ENCODE data around the gene MCTS1. TPM values are rescaled to one million over a fixed set of nuclear protein-coding genes. Genes with fewer than 3 reads are reported as not detected.

Gene MCTS1, protein sequence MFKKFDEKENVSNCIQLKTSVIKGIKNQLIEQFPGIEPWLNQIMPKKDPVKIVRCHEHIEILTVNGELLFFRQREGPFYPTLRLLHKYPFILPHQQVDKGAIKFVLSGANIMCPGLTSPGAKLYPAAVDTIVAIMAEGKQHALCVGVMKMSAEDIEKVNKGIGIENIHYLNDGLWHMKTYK
- polyA plus RNA-seq (2013): 51.2 and 51.4 TPM in 2 replicates

DNA sequence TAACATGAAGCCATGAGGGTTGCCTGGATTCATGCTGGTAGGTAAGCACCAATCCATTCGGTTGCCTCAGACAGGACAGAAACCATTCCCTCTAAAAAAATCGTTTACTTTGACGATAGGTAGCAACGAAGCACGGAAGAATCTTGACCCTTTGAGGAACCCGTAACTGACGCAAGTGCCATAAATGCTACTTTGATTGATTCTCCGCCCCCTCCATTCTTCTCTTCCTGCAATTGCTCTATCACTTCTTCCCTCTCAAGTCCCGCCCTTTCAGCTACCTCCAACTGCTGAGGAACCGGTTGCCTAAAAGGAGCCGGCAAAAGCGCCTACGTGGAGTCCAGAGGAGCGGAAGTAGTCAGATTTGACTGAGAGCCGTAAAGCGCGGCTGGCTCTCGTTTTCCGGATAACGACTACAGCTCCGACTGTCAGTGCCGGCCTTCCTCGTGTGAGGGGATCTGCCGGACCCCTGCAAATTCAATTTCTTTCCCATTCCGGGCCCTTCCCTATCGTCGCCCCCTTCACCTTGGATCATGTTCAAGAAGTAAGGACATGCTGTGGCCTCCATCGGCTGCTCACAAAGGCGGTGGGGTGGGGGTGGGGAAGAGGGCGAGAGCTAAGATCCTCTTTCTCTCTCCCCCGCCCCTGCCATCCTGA lies at the start of gene MCTS1:
Gene MCTS1 (plus strand): TSS at position 395 of the 654 bp plus-strand sequence. CDS start 136 bp downstream, at position 531.
- Histone ChIP-seq H3K9ac (ENCODE audit: low read length) (peak within 1 kb of the TSS; percentile 82), H3K18ac (ENCODE audit: low read length) (no peak within 1 kb of the TSS), H3K36me3 (ENCODE audit: control insufficient read depth in 1 of 2, insufficient read depth in 2 of 2, low read length in 2 of 2) (no peaks in the 10 kb centered on the region), H4K8ac (ENCODE audit: low read depth, low read length) (peak within 1 kb of the TSS; percentile 95), H3K23ac (ENCODE audit: low read length) (no peak within 1 kb of the TSS), H2AFZ (ENCODE audit: insufficient read depth, low read length, poor library complexity) (no peak within 1 kb of the TSS), H2BK120ac (ENCODE audit: insufficient read depth, low read length, poor library complexity) (peak within 1 kb of the TSS; percentile 4), H2BK12ac (ENCODE audit: low read length) (no peak within 1 kb of the TSS), H3K79me1 (ENCODE audit: low read length) (peaks cover 3% of the 10 kb centered on the region), H3K14ac (ENCODE audit: low read length) (peak within 1 kb of the TSS; percentile 43), H3K27me3 (ENCODE audit: insufficient read depth, low read length) (no peaks in the 10 kb centered on the region), H3K4me1 (ENCODE audit: control insufficient read depth in 1 of 2, insufficient read depth in 2 of 2, low read length in 2 of 2) (peaks cover 0 to 2% of the 10 kb centered on the region in 2 experiments), H2BK5ac (ENCODE audit: low read depth, low read length, poor library complexity) (no peak within 1 kb of the TSS), H3K4ac (ENCODE audit: low read depth, low read length) (peak within 1 kb of the TSS; percentile 37), H4K91ac (ENCODE audit: low read depth, low read length) (peak within 1 kb of the TSS; percentile 65), H3K79me2 (ENCODE audit: control insufficient read depth, insufficient read depth, low read length, poor library complexity) (no peaks in the 10 kb centered on the region), H3K9me3 (ENCODE audit: insufficient read depth, low read depth, low read length) (no peaks in the 10 kb centered on the region), H3K27ac (ENCODE audit: low read depth, low read length) (peak within 1 kb of the TSS; percentile 77), H2AK5ac (ENCODE audit: low read length) (no peak within 1 kb of the TSS), H3K4me3 (ENCODE audit: low read depth, low read length) (peak within 1 kb of the TSS; percentile 87), H4K12ac (ENCODE audit: low read depth, low read length) (peak within 1 kb of the TSS; percentile 75), H3K4me2 (ENCODE audit: low read length) (peak within 1 kb of the TSS; percentile 69)
- WGBS (ENCODE audit: extremely low coverage, insufficient coverage, insufficient read length): no CpG with 5 or more reads among the region's 31 CpGs
- DNase-seq: peak; percentile 91 to 93

- Histone ChIP-seq H2BK5ac (ENCODE audit: low read depth, low read length, poor library complexity) (no peak overlapping the region), H2AFZ (ENCODE audit: insufficient read depth, low read length, poor library complexity) (no peak overlapping the region), H3K4me3 (ENCODE audit: low read depth, low read length) (no peak overlapping the region), H3K4ac (ENCODE audit: low read depth, low read length) (no peak overlapping the region), H3K36me3 (ENCODE audit: control insufficient read depth in 1 of 2, insufficient read depth in 2 of 2, low read length in 2 of 2) (peaks cover 1 to 2% of the 10 kb centered on the region in 2 experiments), H4K12ac (ENCODE audit: low read depth, low read length) (no peak overlapping the region), H3K18ac (ENCODE audit: low read length) (no peak overlapping the region), H3K4me2 (ENCODE audit: low read length) (no peak overlapping the region), H3K79me1 (ENCODE audit: low read length) (peaks cover 4% of the 10 kb centered on the region), H4K91ac (ENCODE audit: low read depth, low read length) (no peak overlapping the region), H3K23ac (ENCODE audit: low read length) (no peak overlapping the region), H3K9ac (ENCODE audit: low read length) (no peak overlapping the region), H3K27ac (ENCODE audit: low read depth, low read length) (no peak overlapping the region), H3K9me3 (ENCODE audit: insufficient read depth, low read depth, low read length) (no peaks in the 10 kb centered on the region), H2BK12ac (ENCODE audit: low read length) (no peak overlapping the region), H3K4me1 (ENCODE audit: control insufficient read depth in 1 of 2, insufficient read depth in 2 of 2, low read length in 2 of 2) (no peaks in the 10 kb centered on the region), H2AK5ac (ENCODE audit: low read length) (no peak overlapping the region), H2BK120ac (ENCODE audit: insufficient read depth, low read length, poor library complexity) (no peak overlapping the region), H3K27me3 (ENCODE audit: insufficient read depth, low read length) (no peaks in the 10 kb centered on the region), H3K79me2 (ENCODE audit: control insufficient read depth, insufficient read depth, low read length, poor library complexity) (peaks cover 5% of the 10 kb centered on the region), H3K14ac (ENCODE audit: low read length) (no peak overlapping the region), H4K8ac (ENCODE audit: low read depth, low read length) (no peak overlapping the region)
- peak in 1 of 2 donors; percentile 50 for DNase-seq
- WGBS (ENCODE audit: extremely low coverage, insufficient coverage, insufficient read length): no CpG with 5 or more reads among the region's 5 CpGs
Observed at GRCh38 chrX:120556251-120556650, 47.6 kb upstream of the MCTS1 start.

DNA sequence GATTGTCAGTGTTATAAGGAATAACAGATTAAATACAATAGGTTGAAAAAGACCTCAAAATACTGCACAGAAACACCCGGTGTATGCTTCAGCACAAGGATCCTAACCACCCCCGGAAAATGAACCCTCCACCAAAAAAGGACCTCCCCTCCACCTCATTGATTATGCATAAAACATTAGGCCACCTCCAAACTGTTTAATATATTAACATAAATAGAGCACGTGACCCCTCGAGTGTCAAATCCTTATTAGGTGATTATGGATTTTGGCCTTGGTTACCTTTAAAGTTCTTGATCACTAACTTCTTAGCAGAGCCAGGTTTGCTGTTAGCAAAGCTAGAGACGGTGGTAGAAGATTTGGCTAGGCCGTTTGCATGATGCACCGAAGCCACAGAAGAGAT lies 44.1 kb upstream of the MCTS1 start:
- no CpG with 5 or more reads among the region's 7 CpGs for WGBS (ENCODE audit: extremely low coverage, insufficient coverage, insufficient read length)
- no peaks in the 10 kb centered on the region for H3K9me3 ChIP-seq (ENCODE audit: insufficient read depth, low read depth, low read length)
- no peak overlapping the region for H2BK120ac ChIP-seq (ENCODE audit: insufficient read depth, low read length, poor library complexity)
- no peak overlapping the region for H2AK5ac ChIP-seq (ENCODE audit: low read length)
- no peak overlapping the region for H2BK5ac ChIP-seq (ENCODE audit: low read depth, low read length, poor library complexity)
- no peak overlapping the region for H2BK12ac ChIP-seq (ENCODE audit: low read length)
- peak overlapping the region; percentile 83 for H3K9ac ChIP-seq (ENCODE audit: low read length)
- H3K79me1 ChIP-seq (ENCODE audit: low read length): peaks cover 4% of the 10 kb centered on the region
- peaks cover 5% of the 10 kb centered on the region for H3K79me2 ChIP-seq (ENCODE audit: control insufficient read depth, insufficient read depth, low read length, poor library complexity)
- no peak overlapping the region for H4K8ac ChIP-seq (ENCODE audit: low read depth, low read length)
- H3K18ac ChIP-seq (ENCODE audit: low read length): no peak overlapping the region
- no peak overlapping the region for H3K23ac ChIP-seq (ENCODE audit: low read length)
- no peak overlapping the region for H4K12ac ChIP-seq (ENCODE audit: low read depth, low read length)
- peak overlapping the region; percentile 99 for H3K27ac ChIP-seq (ENCODE audit: low read depth, low read length)
- peak overlapping the region; percentile 90 for H3K4me2 ChIP-seq (ENCODE audit: low read length)
- H2AFZ ChIP-seq (ENCODE audit: insufficient read depth, low read length, poor library complexity): no peak overlapping the region
- peak overlapping the region; percentile 75 for H3K4me3 ChIP-seq (ENCODE audit: low read depth, low read length)
- H3K4ac ChIP-seq (ENCODE audit: low read depth, low read length): no peak overlapping the region
- H3K4me1 ChIP-seq (ENCODE audit: control insufficient read depth in 1 of 2, insufficient read depth in 2 of 2, low read length in 2 of 2): no peaks in the 10 kb centered on the region
- H3K27me3 ChIP-seq (ENCODE audit: insufficient read depth, low read length): no peaks in the 10 kb centered on the region
- peaks cover 1 to 2% of the 10 kb centered on the region in 2 experiments for H3K36me3 ChIP-seq (ENCODE audit: control insufficient read depth in 1 of 2, insufficient read depth in 2 of 2, low read length in 2 of 2)
- H4K91ac ChIP-seq (ENCODE audit: low read depth, low read length): no peak overlapping the region
- no peak overlapping the region for H3K14ac ChIP-seq (ENCODE audit: low read length)
- DNase-seq: no peak

DNA sequence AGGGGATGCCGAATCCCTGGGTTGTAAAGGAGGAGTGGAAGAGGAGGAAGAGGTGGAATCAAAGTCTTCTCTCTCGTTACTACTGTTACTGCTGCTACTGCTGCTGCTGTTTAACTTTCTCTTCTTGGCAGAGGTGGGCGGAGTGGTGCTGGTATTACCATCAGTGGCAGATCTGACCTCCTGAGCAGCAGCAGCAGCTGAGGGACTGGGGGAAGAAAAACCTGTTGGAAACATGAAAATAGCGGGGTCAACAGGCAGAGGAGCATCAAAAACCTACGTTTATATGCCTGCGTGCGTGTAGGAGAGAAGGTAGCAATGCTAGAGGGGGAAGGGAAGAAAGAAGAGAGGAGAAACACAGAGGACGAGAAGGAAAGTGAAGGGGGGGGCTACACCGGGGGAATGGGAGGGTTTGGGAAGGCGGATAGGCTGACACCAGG lies 43.5 kb upstream of the MCTS1 start:
- H2BK12ac ChIP-seq (ENCODE audit: low read length): peak overlapping the region; percentile 53
- H3K18ac ChIP-seq (ENCODE audit: low read length): peak overlapping the region; percentile 33
- no CpG with 5 or more reads among the region's 10 CpGs for WGBS (ENCODE audit: extremely low coverage, insufficient coverage, insufficient read length)
- peak overlapping the region; percentile 75 for H3K4me3 ChIP-seq (ENCODE audit: low read depth, low read length)
- H3K79me1 ChIP-seq (ENCODE audit: low read length): peaks cover 4% of the 10 kb centered on the region
- H3K27me3 ChIP-seq (ENCODE audit: insufficient read depth, low read length): no peaks in the 10 kb centered on the region
- peaks cover 1 to 2% of the 10 kb centered on the region in 2 experiments for H3K36me3 ChIP-seq (ENCODE audit: control insufficient read depth in 1 of 2, insufficient read depth in 2 of 2, low read length in 2 of 2)
- H2AK5ac ChIP-seq (ENCODE audit: low read length): no peak overlapping the region
- no peak overlapping the region for H3K4ac ChIP-seq (ENCODE audit: low read depth, low read length)
- H3K14ac ChIP-seq (ENCODE audit: low read length): peak overlapping the region; percentile 38
- H3K4me2 ChIP-seq (ENCODE audit: low read length): peak overlapping the region; percentile 90
- H4K8ac ChIP-seq (ENCODE audit: low read depth, low read length): peak overlapping the region; percentile 13
- no peak overlapping the region for H2BK120ac ChIP-seq (ENCODE audit: insufficient read depth, low read length, poor library complexity)
- peak overlapping the region; percentile 99 for H3K27ac ChIP-seq (ENCODE audit: low read depth, low read length)
- peak overlapping the region; percentile 84 for H3K9ac ChIP-seq (ENCODE audit: low read length)
- H4K91ac ChIP-seq (ENCODE audit: low read depth, low read length): peak overlapping the region; percentile 13
- H2BK5ac ChIP-seq (ENCODE audit: low read depth, low read length, poor library complexity): peak overlapping the region; percentile 46
- H3K79me2 ChIP-seq (ENCODE audit: control insufficient read depth, insufficient read depth, low read length, poor library complexity): peaks cover 5% of the 10 kb centered on the region
- no peaks in the 10 kb centered on the region for H3K9me3 ChIP-seq (ENCODE audit: insufficient read depth, low read depth, low read length)
- no peaks in the 10 kb centered on the region for H3K4me1 ChIP-seq (ENCODE audit: control insufficient read depth in 1 of 2, insufficient read depth in 2 of 2, low read length in 2 of 2)
- peak; percentile 7 to 25 for DNase-seq
- peak overlapping the region; percentile 36 for H4K12ac ChIP-seq (ENCODE audit: low read depth, low read length)
- peak overlapping the region; percentile 52 for H2AFZ ChIP-seq (ENCODE audit: insufficient read depth, low read length, poor library complexity)
- no peak overlapping the region for H3K23ac ChIP-seq (ENCODE audit: low read length)

Measured in trophoblast cell (in vitro differentiated cells and primary cell).